22Rv1 (cell line): Measurements from ENCODE around the gene PPM1H.

Experiments used
- H3K27ac ChIP-seq: fragments of 450-650 bp; 2 replicates; pipeline ENCODE4 v1.5.1; 2017
- CTCF ChIP-seq: fragments of 450-650 bp; IDR thresholded peaks from 2 replicates; pipeline ENCODE4 v1.5.1; 2017; ENCODE audit warnings: mild to moderate bottlenecking
- ZFX ChIP-seq: fragments of 450-650 bp; IDR thresholded peaks from 2 replicates; pipeline ENCODE4 v1.6.1; 2017; ENCODE audit warnings: antibody characterized with exemption, borderline replicate concordance

Gene PPM1H

DNA sequence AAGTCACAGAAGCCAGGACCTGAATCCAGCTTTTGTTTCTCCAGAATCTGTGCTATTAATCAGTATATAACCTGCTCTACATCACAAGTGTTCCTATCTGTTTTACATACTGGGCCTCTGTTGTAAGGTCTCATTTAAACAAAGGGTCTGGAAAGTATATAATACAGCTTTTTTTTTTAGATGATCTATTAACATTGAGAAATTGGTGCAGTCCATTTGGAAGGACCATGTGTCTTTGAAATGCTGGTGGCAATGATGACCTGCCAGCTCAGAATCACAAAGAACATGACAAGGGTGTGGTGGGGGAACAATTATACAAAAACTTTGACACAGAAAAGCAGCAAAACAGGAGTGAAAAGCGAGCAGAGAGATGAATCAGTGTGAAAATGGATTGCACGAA lies 164.6 kb downstream of the PPM1H start:
- no peak overlapping the region for H3K27ac ChIP-seq
- TF ChIP-seq ZFX (no peak), CTCF (no peak)

- H3K27ac ChIP-seq = no peak overlapping the region
- TF ChIP-seq ZFX (no peak), CTCF (no peak)
Measured at GRCh38 chr12:62769076-62769619, 165.8 kb downstream of the PPM1H start.

DNA sequence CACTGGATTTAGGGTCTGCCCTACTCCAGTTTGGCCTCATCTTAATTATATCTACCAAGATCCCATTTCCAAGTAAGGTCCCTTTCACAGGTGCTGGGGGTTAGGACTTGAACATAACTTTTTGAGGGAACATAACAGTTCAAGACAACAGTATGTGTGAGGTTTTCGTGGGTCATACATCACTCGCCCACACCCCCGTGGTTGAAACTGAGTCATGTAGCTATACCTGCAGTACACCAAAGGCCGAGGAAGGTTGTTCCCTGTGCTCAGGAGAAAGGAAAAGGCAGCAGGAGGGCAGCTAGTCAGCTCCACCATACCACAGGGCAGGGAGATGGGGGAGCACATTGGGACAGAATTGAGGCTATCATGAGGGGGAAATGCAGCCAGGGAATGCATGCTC lies 167.0 kb downstream of the PPM1H start:
- TF ChIP-seq CTCF (no peak), ZFX (no peak)
- H3K27ac ChIP-seq = no peak overlapping the region

DNA sequence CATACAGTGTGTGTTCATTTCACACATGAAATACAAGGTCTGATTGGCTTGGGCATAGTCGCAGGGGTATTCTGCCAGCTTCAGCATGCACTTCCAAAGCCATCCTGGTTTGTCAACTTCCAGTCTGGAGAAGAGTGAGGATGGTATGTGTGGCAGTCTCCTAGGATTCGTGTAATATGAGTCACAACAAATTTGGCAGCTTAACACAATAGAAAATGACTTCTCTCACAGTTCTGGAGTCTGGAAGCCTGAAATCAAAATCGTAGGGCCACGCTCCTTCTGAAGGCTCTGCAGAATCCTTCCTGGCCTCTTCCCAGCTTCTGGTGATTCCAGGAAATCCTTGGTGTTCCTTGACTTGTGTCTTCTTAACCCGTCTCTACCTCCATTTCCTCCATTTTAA lies 167.5 kb downstream of the PPM1H start:
- no peak for TF ChIP-seq CTCF
- TF ChIP-seq ZFX = no peak
- H3K27ac ChIP-seq = no peak overlapping the region

DNA sequence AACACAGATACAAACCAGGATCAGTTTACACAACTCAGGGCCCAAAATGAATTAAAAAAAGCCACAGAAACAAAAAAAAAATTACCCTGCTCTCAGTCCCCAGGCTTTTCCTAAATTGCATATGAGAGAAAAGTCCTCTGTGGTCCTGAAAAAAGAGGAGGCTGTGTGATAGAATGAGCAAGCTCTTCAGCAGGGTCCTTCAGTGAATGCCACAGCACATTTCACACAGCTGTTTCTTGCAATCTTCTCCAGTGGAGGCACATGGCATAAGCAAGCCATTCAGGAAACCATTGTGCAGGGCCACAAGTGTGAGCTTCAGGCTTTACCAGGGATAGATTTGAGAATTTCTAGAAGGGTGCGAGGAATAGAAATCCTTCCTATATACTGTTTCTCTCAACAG lies 168.5 kb downstream of the PPM1H start:
- TF ChIP-seq CTCF (no peak), ZFX (no peak)

GRCh38 chr12:62763861-62764645 lies 170.9 kb downstream of the PPM1H start:
- H3K27ac ChIP-seq = no peak overlapping the region
- no peak for TF ChIP-seq CTCF
- TF ChIP-seq ZFX = no peak

More for the DNA sequence above, 168.5 kb downstream of the PPM1H start:
- H3K27ac ChIP-seq = no peak overlapping the region

GRCh38 chr12:62763312-62763711 lies 171.6 kb downstream of the PPM1H start:
- TF ChIP-seq ZFX = no peak
- no peak for TF ChIP-seq CTCF
- no peak overlapping the region for H3K27ac ChIP-seq
